Stimulated activated naive CD4-positive, alpha-beta T cell (primary cell): ENCODE results near the gene KRTAP9-6.
"Not testable (repeated sequence)": the region's sequence is repeated elsewhere in the genome, so short reads cannot be mapped to it uniquely, and the experiment has no call there.

Experiments
- DNase-seq, 6 experiments: peaks; one replicate each; lab custom pipeline; 2025; lab: John Stamatoyannopoulos, UW

The KRTAP9-6 gene, protein sequence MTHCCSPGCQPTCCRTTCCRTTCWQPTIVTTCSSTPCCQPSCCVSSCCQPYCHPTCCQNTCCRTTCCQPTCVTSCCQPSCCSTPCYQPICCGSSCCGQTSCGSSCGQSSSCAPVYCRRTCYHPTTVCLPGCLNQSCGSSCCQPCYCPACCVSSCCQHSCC

GRCh38 chr17:41265078-41265477 is at the start of gene KRTAP9-6:
Gene KRTAP9-6 (plus strand): TSS chr17:41265378. CDS start chr17:41265378, 0 bp downstream.
- no peak for DNase-seq

- DNase-seq, result no peak
Observed at GRCh38 chr17:41215681-41216080, 49.5 kb upstream of the KRTAP9-6 start.

DNA sequence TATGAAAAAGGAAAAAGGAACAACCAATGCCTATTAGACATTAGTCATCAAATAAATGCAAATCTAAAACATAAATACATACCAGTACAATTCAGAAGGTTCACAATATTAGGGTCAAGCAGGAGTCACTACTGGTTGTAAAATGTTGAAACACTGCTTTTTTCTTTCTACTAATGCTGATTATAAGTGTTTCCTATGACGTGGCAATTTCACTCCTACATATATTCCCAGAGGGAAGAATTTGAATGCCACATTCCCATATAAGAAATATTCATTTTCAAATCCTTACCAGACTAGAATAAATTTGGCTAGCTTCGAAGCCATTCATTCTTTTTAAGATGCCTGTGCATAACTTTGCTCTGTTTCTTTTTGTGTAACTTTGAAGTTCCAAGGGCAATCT is 41.4 kb upstream of the KRTAP9-6 start:
- DNase-seq, result no peak

- no peak for DNase-seq
Observed at GRCh38 chr17:41226051-41226450, 39.1 kb upstream of the KRTAP9-6 start.

DNA sequence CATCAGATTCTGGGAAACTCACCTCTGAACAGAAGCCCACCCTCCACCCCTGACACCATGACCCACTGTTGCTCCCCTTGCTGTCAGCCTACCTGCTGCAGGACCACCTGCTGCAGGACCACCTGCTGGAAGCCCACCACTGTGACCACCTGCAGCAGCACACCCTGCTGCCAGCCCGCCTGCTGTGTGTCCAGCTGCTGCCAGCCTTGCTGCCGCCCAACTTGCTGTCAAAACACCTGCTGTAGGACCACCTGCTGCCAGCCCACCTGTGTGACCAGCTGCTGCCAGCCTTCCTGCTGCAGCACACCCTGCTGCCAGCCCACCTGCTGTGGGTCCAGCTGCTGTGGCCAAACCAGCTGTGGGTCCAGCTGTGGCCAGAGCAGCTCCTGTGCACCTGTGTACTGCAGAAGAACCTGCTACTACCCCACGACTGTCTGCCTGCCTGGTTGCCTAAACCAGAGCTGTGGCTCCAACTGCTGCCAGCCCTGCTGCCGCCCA is 38.5 kb upstream of the KRTAP9-6 start, which contains the start of gene KRTAP9-2:
KRTAP9-2 (plus strand) TSS at position 51 of the 498 bp plus-strand sequence; CDS start at position 58, 7 bp downstream.
- not testable (repeated sequence) for DNase-seq

GRCh38 chr17:41230094-41230493 is 35.1 kb upstream of the KRTAP9-6 start:
- DNase-seq, result no peak

DNA sequence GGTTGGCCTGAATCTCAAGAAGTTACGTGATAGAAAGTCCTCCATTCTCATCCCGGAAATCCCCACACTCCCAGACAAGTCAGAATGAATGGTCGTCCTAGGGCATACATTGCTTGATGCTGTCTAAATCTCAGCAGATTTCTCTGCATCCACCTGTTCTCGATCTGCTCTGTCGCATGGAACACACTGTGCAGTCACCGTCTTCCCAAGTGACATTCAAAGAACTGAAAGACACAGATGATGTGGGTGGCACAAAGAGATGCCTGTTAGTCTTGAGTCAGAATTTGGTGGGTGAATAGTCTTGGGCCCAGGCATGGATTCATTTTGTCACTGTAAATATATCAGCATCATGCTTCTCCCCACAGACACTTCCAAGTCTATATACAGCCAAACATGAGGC is 33.4 kb upstream of the KRTAP9-6 start:
- DNase-seq, result no peak

DNA sequence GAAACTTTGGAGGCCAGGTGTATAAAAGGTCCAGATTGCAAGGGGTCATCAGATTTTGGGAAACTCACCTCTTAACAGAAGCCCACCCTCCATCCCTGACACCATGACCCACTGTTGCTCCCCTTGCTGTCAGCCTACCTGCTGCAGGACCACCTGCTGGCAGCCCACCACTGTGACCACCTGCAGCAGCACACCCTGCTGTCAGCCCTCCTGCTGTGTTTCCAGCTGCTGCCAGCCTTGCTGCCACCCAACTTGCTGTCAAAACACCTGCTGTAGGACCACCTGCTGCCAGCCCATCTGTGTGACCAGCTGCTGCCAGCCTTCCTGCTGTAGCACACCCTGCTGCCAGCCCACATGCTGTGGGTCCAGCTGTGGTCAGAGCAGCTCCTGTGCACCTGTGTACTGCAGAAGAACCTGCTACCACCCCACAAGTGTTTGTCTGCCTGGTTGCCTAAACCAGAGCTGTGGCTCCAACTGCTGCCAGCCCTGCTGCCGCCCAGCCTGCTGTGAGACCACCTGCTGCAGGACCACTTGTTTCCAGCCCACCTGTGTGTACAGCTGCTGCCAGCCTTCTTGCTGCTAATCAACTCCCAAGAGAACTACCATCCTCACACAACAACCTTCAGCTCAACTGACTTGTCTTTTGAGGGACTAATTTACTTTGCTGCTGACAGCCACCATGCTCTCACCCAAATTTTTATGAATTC is 32.6 kb upstream of the KRTAP9-6 start, which contains the start of gene KRTAP9-3:
KRTAP9-3 (plus strand) TSS at position 51 of the 707 bp plus-strand sequence; CDS start at position 104, 53 bp downstream.
- DNase-seq, result not testable (repeated sequence)

- DNase-seq, result not testable (repeated sequence)
Observed at GRCh38 chr17:41237116-41237515, 28.1 kb upstream of the KRTAP9-6 start.

GRCh38 chr17:41237949-41238437 is 27.2 kb upstream of the KRTAP9-6 start, which contains the start of gene KRTAP9-8:
Gene KRTAP9-8 (plus strand): TSS chr17:41237999. CDS start chr17:41238052, 53 bp downstream.
- DNase-seq, result not testable (repeated sequence)

DNA sequence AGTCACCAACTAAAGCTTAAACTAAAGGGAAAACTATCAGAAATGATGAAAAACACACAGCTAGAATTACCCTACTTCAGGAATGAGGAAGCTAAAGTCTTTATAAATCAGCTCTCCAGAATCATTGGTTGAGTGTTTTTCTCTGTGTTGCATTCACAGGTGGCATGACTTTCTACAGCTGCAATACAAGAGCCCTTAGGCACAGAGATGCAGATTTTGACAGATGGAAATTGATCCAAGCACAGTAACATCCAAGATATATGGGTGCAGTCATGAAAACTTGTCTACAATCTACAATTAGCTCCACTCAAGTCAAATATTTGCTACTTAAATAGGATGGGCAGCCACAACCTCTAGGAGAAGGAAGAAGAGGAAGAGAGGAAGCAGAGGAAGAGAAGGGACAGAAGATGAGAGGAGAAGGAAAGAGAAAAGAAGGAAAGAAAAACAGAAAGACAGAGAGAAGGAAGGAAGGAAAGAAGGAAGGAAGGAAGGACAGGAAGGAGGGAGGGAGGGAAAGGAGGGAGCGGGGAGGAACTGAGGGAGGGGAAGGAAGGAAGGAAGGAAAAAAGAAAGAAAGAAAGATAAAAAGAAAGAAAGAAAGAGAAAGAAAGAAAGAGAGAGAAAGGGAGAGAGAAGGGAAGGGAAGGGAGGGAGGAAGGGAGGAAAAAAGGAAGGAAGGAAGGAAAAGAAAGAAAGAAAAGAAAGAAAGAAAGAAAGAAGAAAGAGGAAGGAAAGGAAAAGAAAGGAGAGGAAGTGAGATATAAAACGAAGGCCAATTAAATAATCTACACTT is 18.0 kb upstream of the KRTAP9-6 start:
- DNase-seq, result not testable (repeated sequence)

GRCh38 chr17:41249637-41250240 is 15.4 kb upstream of the KRTAP9-6 start, which contains the start of gene KRTAP9-4:
Gene KRTAP9-4 (plus strand): TSS chr17:41249687. CDS start chr17:41249721, 34 bp downstream.
- not testable (repeated sequence) for DNase-seq

DNA sequence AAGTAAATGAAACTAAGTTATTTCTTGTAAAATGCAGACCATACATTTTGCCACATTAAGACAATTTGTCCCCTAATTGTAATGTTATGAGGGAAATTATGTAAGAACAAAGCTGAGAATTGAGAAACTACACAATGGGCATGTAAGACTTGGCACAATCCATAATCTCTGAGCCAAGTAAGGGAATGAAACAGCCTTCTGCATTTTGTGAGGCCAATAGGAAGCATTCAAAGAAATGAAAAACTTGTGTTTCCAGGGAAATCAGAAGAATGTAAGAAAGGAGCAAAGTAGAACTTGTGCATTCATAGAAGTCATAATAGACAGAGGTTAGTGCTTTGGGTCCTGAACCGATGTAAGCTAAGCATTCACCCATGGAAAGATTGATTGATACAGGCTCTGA is 13.9 kb upstream of the KRTAP9-6 start:
- DNase-seq, result no peak

DNA sequence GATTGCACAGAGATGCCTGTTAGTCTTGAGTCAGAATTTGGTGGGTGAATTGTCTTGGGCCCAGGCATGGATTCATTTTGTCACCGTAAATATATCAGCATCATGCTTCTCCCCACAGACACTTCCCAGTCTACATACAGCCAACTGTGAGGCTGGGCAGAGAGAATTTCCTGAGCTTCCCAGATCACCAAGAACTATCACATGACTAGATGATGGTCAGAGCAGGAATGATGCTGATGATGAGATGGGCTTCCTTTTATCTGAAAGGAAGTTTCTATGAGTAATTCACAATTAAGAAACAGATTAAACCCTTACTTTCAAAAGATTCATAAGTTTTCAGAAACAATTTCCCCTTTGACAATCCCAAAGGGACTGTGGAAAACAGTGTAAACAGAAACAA is 10.3 kb upstream of the KRTAP9-6 start:
- no peak for DNase-seq

DNA sequence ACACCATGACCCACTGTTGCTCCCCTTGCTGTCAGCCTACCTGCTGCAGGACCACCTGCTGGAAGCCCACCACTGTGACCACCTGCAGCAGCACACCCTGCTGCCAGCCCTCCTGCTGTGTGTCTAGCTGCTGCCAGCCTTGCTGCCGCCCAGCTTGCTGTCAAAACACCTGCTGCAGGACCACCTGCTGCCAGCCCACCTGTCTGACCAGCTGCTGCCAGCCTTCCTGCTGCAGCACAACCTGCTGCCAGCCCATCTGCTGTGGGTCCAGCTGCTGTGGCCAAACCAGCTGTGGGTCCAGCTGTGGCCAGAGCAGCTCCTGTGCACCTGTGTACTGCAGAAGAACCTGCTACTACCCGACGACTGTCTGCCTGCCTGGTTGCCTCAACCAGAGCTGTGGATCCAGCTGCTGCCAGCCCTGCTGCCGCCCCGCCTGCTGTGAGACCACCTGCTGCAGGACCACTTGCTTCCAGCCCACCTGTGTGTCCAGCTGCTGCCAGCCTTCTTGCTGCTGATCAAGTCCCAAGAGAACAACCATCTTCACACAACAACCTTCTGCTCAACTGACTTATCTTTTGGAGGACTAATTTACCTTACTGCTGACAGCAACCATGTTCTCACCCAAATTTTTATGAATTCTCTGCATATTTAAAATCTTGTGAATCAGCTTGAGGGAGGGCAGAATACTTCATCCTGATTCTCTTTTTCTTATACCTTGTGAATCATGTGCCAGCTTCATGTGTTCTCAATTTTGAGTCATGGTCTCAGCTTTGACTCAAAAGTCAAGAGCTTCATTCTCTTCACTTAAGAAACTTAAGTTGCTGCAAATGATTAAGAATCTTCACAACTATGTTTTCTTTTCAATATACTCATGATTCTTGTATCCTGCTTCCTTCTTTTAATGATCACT is 9.5 kb upstream of the KRTAP9-6 start, which contains the start of gene KRTAP9-9:
KRTAP9-9 (plus strand) TSS at position 4 of the 910 bp plus-strand sequence.
- not testable (repeated sequence) for DNase-seq

DNA sequence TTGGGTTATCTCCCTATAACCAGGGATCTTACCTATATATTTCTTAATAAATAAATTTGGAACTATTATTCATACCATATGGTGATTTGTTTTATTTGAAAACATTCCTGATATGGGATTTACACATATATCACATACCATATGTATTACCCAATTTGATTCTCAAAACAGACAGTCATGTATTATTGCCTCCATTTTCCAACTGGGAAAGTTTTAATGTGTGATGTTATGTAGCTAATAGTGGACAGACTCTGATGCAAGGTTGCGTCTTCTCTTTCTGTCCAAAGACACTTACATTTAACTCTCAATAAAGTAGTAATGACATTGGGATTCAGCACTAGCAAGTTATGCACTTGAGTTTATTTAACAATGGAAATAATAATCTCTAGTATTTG is 8.9 kb upstream of the KRTAP9-6 start:
- no peak for DNase-seq

DNA sequence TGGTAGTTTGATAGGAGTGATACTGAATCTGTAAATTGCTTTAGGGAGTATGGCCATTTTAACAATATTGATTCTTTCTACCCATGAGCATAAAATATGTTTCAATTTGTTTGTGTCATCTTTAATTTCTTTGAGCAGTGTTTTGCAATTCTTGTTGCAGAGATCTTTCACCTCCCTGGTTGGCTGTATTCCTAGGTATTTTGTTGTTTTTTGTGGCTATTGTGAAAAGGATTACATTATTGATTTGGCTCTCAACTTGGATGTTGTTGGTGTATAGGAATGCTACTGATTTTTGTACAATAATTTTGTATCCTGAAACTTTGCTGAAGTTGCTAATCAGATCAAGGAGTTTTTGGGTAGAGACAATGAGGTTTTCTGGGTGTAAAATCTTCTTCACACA is 6.8 kb upstream of the KRTAP9-6 start:
- DNase-seq, result no peak

- peak in 1 of 6 experiments; percentile 3 for DNase-seq
Observed at GRCh38 chr17:41263212-41263611, 2.0 kb upstream of the KRTAP9-6 start.

- no peak for DNase-seq
Observed at GRCh38 chr17:41264599-41264998, 579 bp upstream of the KRTAP9-6 start.

DNA sequence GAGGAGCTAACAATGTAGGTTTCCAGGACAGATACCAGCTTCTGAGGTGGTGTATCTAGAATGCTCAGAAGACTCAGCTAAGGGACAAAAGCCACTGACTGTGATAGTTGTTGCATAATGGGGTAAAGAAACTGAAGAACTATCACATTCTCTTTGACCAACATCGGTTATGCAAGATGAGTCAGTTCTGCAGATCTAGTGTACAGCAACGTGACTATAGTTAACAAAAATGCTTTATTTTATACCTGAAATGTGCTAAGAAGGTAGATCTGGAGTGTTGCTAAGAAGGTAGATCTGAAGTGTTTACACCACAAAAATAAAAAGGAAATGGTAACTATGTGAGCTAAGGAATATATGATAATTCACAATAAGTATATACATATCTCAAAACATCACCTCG is 2.5 kb downstream of the KRTAP9-6 start:
- no peak for DNase-seq
